ENCODE measurements around the gene ATG7.

ATG7 gene

GRCh38 chr3:11543141-11543947 lies 271.1 kb downstream of the ATG7 start:
- DNase-seq = no peak

- DNase-seq = no peak
Measured at GRCh38 chr3:11543948-11544387, 271.8 kb downstream of the ATG7 start.

GRCh38 chr3:11544412-11545181 lies 272.4 kb downstream of the ATG7 start:
- DNase-seq = no peak

- no peak for DNase-seq
Measured at GRCh38 chr3:11545186-11545851, 273.1 kb downstream of the ATG7 start.

- DNase-seq = no peak
Measured at GRCh38 chr3:11546657-11547302, 274.6 kb downstream of the ATG7 start.

- no peak for DNase-seq
Measured at GRCh38 chr3:11547498-11547897, 275.3 kb downstream of the ATG7 start.

GRCh38 chr3:11548721-11549131 lies 276.5 kb downstream of the ATG7 start:
- DNase-seq = peak; percentile 80

- no peak for DNase-seq
Measured at GRCh38 chr3:11549580-11550140, 277.5 kb downstream of the ATG7 start.

- DNase-seq = no peak
Measured at GRCh38 chr3:11551036-11551435, 278.8 kb downstream of the ATG7 start.

GRCh38 chr3:11552289-11553264 lies 280.4 kb downstream of the ATG7 start:
- DNase-seq = no peak

GRCh38 chr3:11553436-11554235 lies 281.4 kb downstream of the ATG7 start:
- no peak for DNase-seq

GRCh38 chr3:11554236-11554610 lies 282.0 kb downstream of the ATG7 start:
- no peak for DNase-seq

GRCh38 chr3:11554666-11555065 lies 282.5 kb downstream of the ATG7 start:
- no peak for DNase-seq

GRCh38 chr3:11555211-11555782 lies 283.1 kb downstream of the ATG7 start:
- DNase-seq = no peak

- DNase-seq = no peak
Measured at GRCh38 chr3:11555881-11556633, 283.9 kb downstream of the ATG7 start.

- DNase-seq = no peak
Measured at GRCh38 chr3:11556851-11557644, 284.9 kb downstream of the ATG7 start.

- peak; percentile 81 for DNase-seq
Measured at GRCh38 chr3:11558002-11558401, 285.8 kb downstream of the ATG7 start.

- no peak for DNase-seq
Measured at GRCh38 chr3:11558411-11558903, 286.3 kb downstream of the ATG7 start.
